Spleen (tissue), 11 donors: ENCODE measurements around the gene CCDC93. TPM values are rescaled to one million over a fixed set of nuclear protein-coding genes. Genes with fewer than 3 reads are reported as not detected.
A peak's percentile ranks its signal among the peaks of the same experiment; 100 is the strongest.

Experiments
- DNase-seq: peaks from one replicate; pipeline ENCODE4 v3.0.0-alpha.2; 2020
- H3K27ac ChIP-seq, 8 donors: fragments of 200-600 bp; sonication (generic) in 7 of 8; 1 replicate in 4 of 8; 2 replicates in 4 of 8; pipeline versions ENCODE4 v1.5.0 to v1.8.0; 2016 to 2021; ENCODE audit warnings: inconsistent platforms in 4 of 8, mild to moderate bottlenecking in 4 of 8, moderate library complexity in 1 of 8
- H3K27me3 ChIP-seq, 7 donors: fragments of 200-600 bp; sonication (generic) in 6 of 7; replicated peaks in 1 of 7; 1 replicate in 4 of 7; 2 replicates in 3 of 7; pipeline versions ENCODE4 v1.5.0 to v1.8.0; 2016 to 2021; ENCODE audit warnings: inconsistent platforms in 3 of 7, mild to moderate bottlenecking in 1 of 7
- H3K36me3 ChIP-seq, 6 donors: fragments of 200-600 bp; sonication (generic) in 5 of 6; 1 replicate in 4 of 6; 2 replicates in 2 of 6; pipeline versions ENCODE4 v1.5.0 to v1.8.0; 2016 to 2021; ENCODE audit warnings: inconsistent platforms in 2 of 6
- H3K4me1 ChIP-seq, 6 donors: fragments of 200-600 bp; sonication (generic) in 5 of 6; 1 replicate in 3 of 6; 2 replicates in 3 of 6; pipeline versions ENCODE4 v1.5.0 to v1.8.0; 2016 to 2021; ENCODE audit warnings: inconsistent platforms in 3 of 6
- H3K4me3 ChIP-seq, 8 donors: fragments of 200-600 bp; sonication (generic) in 7 of 8; 1 replicate in 4 of 8; 2 replicates in 4 of 8; pipeline versions ENCODE4 v1.5.0 to v1.8.0; 2016 to 2021; ENCODE audit warnings: inconsistent platforms in 4 of 8, mild to moderate bottlenecking in 4 of 8, moderate library complexity in 2 of 8
- H3K9me3 ChIP-seq, 8 donors: fragments of 200-600 bp; sonication (generic) in 7 of 8; 1 replicate in 4 of 8; 2 replicates in 4 of 8; pipeline versions ENCODE4 v1.5.0 to v1.8.0; 2016 to 2021; ENCODE audit warnings: inconsistent platforms in 4 of 8
- POLR2A ChIP-seq, 3 donors: fragments of 450-650 bp; IDR thresholded peaks; one replicate each; pipeline ENCODE4 v1.5.1; 2017; ENCODE audit warnings: antibody characterized with exemption in 3 of 3, mild to moderate bottlenecking in 1 of 3
- POLR2AphosphoS5 ChIP-seq, 3 donors: sonication (generic); formaldehyde crosslinking; IDR thresholded peaks; one replicate each; pipeline ENCODE4 v1.5.1; 2017; ENCODE audit warnings: antibody characterized with exemption in 3 of 3
- WGBS, 5 donors: extraction: QIAGEN DNeasy Blood & Tissue Kit in 3 of 5; methylation state at CpG; one replicate each; pipeline versions ENCODE4 v1.1.5 to v1.1.7; 2013 to 2018; 5-methylcytosine and 5-hydroxymethylcytosine counted together
- intact Hi-C: fragments of 100-400 bp; cut with DNase I; formaldehyde crosslinking; loops from one replicate; pipeline ENCODE4 v1.15.0; 2023; ENCODE audit warnings: low total_unique reads
- polyA plus RNA-seq, 3 donors: library from polyadenylated mRNA; stranded (reverse); fragments of 200-250 nt; gene quantifications; one replicate each; pipeline ENCODE4 v1.2.1, GENCODE V29; 2013
- total RNA-seq, 7 donors: library from RNA; depleted of rRNA in 3 of 7; stranded (reverse); fragments of >200 nt in 3 of 7; fragmentation: NEBNext Ultra II Directional in 4 of 7; extraction: Animal tissue kit (Norgen Biotek cat#: 25700) in 4 of 7; gene quantifications; one replicate each; pipeline versions ENCODE4 v1.1.0 to v1.2.1, GENCODE V29; 2016 to 2021
- TF ChIP-seq, protein P1 (sequence below), 11 experiments: fragments of 200-600 bp in 7 of 11; fragments of 450-650 bp in 4 of 11; sonication (generic) in 4 of 11; IDR thresholded peaks in 8 of 11; conservative IDR thresholded peaks in 3 of 11; 1 replicate in 7 of 11; 2 replicates in 4 of 11; pipeline versions ENCODE4 v1.4.0 to v1.8.0; 2016 to 2021; ENCODE audit warnings: antibody characterized with exemption in 11 of 11, inconsistent platforms in 4 of 11, mild to moderate bottlenecking in 1 of 11
- donor health status: healthy with polysubstance abuse.
- donor health status: DM: no; HTN: no; CAD: no; lungs with moderate emphysema.
- donor health status: DM: no; HTN: no; CAD: no.
- donor health status: Bipolar disorder and iron deficiency.
- donor health status: healthy.
- donor health status: DM: no; HTN: no; CAD: no.
- donor health status: DM: yes; HTN: yes; CAD: no.

The CCDC93 gene
- total and polyA plus RNA-seq, 10 donors: 4.3 to 80.3 (median 42.4) TPM

DNA sequence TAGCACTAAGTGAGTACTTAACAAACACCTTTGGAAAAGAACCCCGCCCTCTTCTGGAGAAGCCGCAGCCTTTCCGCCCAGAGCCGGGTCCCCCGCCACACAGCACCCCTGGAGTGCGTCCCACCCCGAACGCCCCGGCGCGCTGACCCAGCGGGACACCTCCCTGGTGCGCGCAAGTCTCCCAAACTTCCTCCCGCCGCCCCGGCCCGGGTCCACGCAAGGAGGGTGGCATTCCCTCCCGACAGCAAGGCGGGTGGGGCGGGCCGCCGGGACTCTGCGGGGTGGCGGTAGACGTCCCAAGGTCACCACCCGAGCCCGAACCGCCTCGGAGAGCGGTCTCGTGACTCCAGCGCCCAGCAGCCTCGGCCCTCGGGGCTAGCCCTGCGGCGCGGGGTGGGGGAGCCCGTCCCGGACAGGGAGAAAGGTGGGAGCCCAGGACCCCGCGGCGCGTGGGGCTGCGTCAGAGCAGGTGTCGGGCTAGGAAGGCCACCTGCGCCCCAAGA lies 598 bp downstream of the CCDC93 start:
- 0 to 1% (median 1%) methylated on average over 7 to 48 of the region's 48 CpGs for WGBS, 5 donors
- peak; percentile 94 for DNase-seq
- peaks cover 18 to 79% (median 43%) of the 10 kb centered on the region in 6 donors for H3K4me1 ChIP-seq
- peaks cover 0 to 14% (median 2%) of the 10 kb centered on the region in 6 donors for H3K36me3 ChIP-seq
- H3K27me3 ChIP-seq: no peaks in the 10 kb centered on the region
- H3K27ac ChIP-seq: peak overlapping the region; percentile 90 to 98 (median 95)
- intact Hi-C loops: no loop called here
- TF ChIP-seq, protein P1, sequence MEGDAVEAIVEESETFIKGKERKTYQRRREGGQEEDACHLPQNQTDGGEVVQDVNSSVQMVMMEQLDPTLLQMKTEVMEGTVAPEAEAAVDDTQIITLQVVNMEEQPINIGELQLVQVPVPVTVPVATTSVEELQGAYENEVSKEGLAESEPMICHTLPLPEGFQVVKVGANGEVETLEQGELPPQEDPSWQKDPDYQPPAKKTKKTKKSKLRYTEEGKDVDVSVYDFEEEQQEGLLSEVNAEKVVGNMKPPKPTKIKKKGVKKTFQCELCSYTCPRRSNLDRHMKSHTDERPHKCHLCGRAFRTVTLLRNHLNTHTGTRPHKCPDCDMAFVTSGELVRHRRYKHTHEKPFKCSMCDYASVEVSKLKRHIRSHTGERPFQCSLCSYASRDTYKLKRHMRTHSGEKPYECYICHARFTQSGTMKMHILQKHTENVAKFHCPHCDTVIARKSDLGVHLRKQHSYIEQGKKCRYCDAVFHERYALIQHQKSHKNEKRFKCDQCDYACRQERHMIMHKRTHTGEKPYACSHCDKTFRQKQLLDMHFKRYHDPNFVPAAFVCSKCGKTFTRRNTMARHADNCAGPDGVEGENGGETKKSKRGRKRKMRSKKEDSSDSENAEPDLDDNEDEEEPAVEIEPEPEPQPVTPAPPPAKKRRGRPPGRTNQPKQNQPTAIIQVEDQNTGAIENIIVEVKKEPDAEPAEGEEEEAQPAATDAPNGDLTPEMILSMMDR (IDR thresholded peaks at IDR 0.05 in 8 of 11, conservative IDR thresholded peaks at IDR 0.05 in 3 of 11): no peak
- no peak for TF ChIP-seq POLR2AphosphoS5 (IDR thresholded peaks at IDR 0.05)
- TF ChIP-seq POLR2A (IDR thresholded peaks at IDR 0.05): no peak
- peak overlapping the region; percentile 83 to 99 (median 92) for H3K4me3 ChIP-seq
- H3K9me3 ChIP-seq: no peaks in the 10 kb centered on the region

DNA sequence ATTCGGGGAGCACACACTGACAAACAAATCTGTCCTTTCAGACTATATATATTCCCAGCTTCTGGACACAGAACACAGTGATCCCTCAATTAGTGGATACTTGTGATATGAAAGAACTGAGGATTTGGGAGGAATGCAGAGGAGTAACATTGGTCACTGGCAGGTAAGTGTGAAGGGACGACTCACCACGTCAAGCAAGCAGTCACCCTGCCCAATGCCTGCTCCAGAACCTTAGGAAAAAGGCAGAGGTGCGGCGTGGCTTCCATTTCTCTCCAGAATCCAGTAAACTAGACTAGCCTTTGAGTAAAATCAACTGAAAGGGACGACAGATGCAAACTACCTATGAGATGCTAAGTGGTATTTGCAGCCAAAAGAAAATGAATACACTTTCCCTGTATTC lies 1.1 kb downstream of the CCDC93 start:
- intact Hi-C loops: no loop called here
- WGBS, 5 donors: 44 to 54% (median 46%) methylated on average over 6 of the region's 6 CpGs
- H3K4me1 ChIP-seq: peaks cover 18 to 81% (median 43%) of the 10 kb centered on the region in 6 donors

DNA sequence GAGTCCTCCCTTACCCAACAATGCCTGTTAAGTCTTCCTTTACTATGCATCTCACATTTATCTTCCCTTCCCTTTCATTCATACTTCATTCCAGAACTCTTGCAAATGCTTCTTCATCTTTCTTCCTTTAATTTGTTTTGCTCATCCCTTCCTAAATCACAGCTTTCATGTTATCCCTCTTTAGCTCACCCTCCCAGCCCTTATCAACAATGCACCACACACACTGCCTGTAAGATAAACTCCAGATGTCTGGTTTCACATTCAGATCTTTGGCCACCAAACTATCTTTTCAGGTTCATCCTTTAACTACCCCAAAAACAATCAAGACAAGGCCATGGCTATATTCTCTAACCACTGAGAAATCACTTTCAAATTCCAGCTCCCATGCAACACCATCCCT lies 3.4 kb downstream of the CCDC93 start:
- Histone ChIP-seq H3K27ac (no peak overlapping the region), H3K4me1 (peaks cover 18 to 67% (median 43%) of the 10 kb centered on the region in 6 donors), H3K4me3 (no peak overlapping the region), H3K27me3 (no peaks in the 10 kb centered on the region), H3K36me3 (peaks cover 5 to 42% (median 26%) of the 10 kb centered on the region in 6 donors), H3K9me3 (no peaks in the 10 kb centered on the region)
- intact Hi-C loops: no loop called here
- TF ChIP-seq POLR2AphosphoS5 (IDR thresholded peaks at IDR 0.05): no peak
- TF ChIP-seq, protein P1 (IDR thresholded peaks at IDR 0.05 in 8 of 11, conservative IDR thresholded peaks at IDR 0.05 in 3 of 11): no peak
- TF ChIP-seq POLR2A (IDR thresholded peaks at IDR 0.05): no peak
- DNase-seq: no peak

More for the DNA sequence above, 1.1 kb downstream of the CCDC93 start:
- no peak for DNase-seq
- no peaks in the 10 kb centered on the region for H3K27me3 ChIP-seq
- no peaks in the 10 kb centered on the region for H3K9me3 ChIP-seq
- peak overlapping the region in 6 of 8 donors; percentile 91 to 98 (median 95) for H3K27ac ChIP-seq
- H3K4me3 ChIP-seq: peak overlapping the region; percentile 83 to 99 (median 92)
- peaks cover 0 to 19% (median 6%) of the 10 kb centered on the region in 6 donors for H3K36me3 ChIP-seq
- TF ChIP-seq POLR2A (IDR thresholded peaks at IDR 0.05): no peak
- TF ChIP-seq, protein P1 (IDR thresholded peaks at IDR 0.05 in 8 of 11, conservative IDR thresholded peaks at IDR 0.05 in 3 of 11): no peak
- TF ChIP-seq POLR2AphosphoS5 (IDR thresholded peaks at IDR 0.05): no peak

DNA sequence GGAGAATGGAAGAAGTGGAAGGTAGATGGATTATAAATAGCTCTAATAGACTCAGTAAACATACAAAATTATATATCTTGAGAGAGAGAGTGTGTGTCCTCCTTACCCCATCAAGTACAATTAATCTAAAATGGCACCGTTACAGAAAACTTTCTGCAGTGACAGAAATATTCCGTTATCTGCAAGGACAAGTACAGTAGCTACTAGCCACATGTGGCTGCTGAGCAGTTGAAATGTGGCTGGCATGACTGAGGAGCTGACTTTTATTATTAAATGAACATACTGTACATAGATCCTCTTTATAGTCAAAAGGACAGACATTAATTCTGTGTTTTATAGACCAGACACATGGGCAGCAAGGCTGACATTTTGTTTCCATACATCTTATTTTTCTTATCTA lies 7.0 kb downstream of the CCDC93 start:
- TF ChIP-seq, protein P1 (IDR thresholded peaks at IDR 0.05 in 8 of 11, conservative IDR thresholded peaks at IDR 0.05 in 3 of 11): no peak
- TF ChIP-seq POLR2AphosphoS5 (IDR thresholded peaks at IDR 0.05): no peak
- no peak for TF ChIP-seq POLR2A (IDR thresholded peaks at IDR 0.05)
- 77 to 94% (median 92%) methylated on average over 2 of the region's 2 CpGs for WGBS, 5 donors
- no peak overlapping the region for H3K27ac ChIP-seq
- no peak for DNase-seq
- intact Hi-C loops: loop anchor here (10.0 kb wide), 1 partner anchor 172 kb away; no protein-coding TSS in a partner anchor
- H3K36me3 ChIP-seq: peaks cover 5 to 76% (median 44%) of the 10 kb centered on the region in 6 donors
- no peaks in the 10 kb centered on the region for H3K9me3 ChIP-seq
- H3K4me1 ChIP-seq: peaks cover 18 to 51% (median 29%) of the 10 kb centered on the region in 6 donors
- no peak overlapping the region for H3K4me3 ChIP-seq
- no peaks in the 10 kb centered on the region for H3K27me3 ChIP-seq
